HPDE6-E6E7 (cell line): ENCODE results near the gene CCDC127.
"Not testable (repeated sequence)": the region's sequence is repeated elsewhere in the genome, so short reads cannot be mapped to it uniquely, and the experiment has no call there.

Source experiments
- DNase-seq: peaks from one replicate; pipeline ENCODE4 v3.0.0; 2011; ENCODE audit warnings: missing footprints; ENCODE audit errors: extremely low spot score

The CCDC127 gene

DNA sequence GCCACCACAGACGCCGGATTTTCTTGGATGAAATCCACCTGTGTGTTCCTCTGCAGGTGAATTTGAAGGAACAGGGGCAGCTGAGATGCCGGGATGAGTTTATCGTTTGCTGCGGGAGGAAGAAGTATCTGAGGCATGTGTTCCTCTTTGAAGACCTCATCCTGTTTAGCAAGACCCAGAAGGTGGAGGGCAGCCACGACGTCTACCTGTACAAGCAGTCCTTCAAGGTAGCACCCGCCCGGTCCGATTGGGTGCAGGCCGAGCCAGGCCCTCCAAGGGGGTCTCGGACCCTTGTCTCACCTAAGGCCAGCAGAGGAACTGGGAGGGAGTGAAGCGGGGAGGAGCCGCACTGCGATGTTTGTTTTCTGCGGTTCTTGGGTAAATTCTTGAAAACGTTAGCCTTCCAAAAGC, 45.1 kb downstream of the CCDC127 start:
- no peak for DNase-seq

DNA sequence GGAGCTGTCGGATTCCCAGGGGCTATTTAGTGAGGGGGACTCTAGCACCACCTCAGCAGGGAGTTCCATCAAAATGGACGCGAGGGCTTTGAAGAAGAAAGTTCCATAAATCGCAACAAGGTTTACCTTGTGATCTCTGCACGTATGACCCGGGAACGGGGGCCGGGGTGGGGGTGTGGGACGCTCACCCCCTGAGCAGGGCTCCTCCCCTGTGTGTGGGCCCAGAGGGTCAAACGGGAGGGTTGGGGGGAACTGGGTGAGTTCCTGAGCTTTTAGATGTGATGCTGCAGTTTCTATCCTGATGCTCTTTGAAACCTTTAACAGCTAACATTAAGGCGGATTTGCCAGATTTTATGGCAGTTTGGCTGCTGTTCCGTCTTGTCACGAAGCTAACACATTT, 45.5 kb downstream of the CCDC127 start:
- DNase-seq, result no peak

DNA sequence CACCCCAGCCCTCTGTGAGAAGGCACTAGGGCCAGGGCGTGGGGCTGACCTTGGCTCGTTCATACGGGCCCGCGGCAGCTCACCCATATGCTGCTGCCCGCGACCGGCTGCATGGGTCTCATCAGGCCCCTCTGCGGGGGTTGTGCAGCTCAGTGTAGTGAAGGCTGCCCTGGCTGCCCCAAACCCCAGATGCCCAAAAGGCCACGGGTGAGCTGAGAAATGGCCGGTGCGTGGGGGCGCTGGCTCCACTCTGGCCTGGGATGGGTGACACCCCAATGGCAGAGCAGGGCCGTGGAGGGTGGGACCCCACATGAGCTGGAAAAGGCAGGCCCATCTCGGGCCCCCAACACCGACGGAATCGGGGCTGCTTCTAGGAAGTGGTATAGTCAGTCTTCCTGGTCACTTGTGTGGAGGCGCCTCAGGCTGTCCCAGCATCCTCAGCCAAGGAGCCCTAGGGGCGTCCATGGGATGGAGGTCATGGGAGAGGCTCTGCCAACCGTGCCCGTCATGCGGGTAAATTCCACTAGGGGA, 46.1 kb downstream of the CCDC127 start:
- DNase-seq, result no peak

DNA sequence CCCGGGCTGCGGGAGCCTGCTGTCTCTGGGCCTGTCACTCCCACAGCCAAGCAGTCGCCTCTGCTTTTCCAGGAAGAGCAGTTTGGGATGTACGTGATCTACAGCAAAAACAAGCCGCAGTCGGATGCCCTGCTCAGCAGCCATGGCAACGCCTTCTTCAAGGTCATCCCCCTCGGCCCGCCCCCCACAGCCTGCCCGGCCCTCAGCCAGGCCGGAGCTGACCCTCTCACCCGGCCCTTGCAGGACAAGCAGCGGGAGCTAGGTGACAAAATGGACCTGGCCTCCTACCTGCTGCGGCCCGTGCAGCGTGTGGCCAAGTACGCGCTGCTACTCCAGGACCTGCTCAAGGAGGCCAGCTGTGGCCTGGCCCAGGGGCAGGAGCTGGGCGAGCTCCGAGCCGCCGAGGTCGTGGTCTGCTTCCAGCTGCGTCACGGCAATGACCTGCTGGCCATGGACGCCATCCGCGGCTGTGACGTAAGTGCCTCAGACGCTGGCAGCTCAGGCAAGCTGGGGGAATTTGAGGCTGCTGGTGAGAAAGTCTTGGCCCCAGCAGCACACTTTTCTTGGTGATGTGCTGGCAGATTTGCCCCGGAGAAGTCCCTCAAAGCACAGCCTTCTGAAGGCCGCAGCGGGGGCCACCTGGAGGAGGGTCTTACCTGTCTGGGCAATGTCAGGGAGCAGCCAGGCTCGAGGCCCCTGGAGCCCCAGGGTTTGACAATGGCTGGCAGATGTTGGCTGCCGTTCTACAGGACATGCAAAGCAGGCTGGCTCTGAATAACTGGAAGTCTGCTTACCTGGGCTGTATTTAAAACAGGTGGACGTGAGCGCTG, 46.8 kb downstream of the CCDC127 start:
- DNase-seq, result no peak

DNA sequence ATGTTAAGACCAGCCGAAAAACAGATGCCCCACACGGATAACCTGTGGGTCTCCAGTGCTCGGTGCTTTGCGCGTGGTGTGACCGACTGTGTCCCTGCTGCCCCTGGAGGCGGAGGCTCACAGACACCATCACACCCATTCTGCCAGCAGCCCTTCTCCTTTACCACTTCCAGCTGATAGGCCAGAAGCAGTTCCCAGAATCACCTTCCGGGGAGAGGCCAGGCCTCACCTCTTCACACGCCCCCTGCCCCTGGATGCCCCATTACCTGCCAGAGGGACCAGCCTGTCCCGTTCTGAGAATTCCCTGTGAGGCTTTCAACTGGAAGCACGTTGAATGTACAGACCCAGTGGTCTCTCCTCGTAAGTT, 48.2 kb downstream of the CCDC127 start:
- no peak for DNase-seq

DNA sequence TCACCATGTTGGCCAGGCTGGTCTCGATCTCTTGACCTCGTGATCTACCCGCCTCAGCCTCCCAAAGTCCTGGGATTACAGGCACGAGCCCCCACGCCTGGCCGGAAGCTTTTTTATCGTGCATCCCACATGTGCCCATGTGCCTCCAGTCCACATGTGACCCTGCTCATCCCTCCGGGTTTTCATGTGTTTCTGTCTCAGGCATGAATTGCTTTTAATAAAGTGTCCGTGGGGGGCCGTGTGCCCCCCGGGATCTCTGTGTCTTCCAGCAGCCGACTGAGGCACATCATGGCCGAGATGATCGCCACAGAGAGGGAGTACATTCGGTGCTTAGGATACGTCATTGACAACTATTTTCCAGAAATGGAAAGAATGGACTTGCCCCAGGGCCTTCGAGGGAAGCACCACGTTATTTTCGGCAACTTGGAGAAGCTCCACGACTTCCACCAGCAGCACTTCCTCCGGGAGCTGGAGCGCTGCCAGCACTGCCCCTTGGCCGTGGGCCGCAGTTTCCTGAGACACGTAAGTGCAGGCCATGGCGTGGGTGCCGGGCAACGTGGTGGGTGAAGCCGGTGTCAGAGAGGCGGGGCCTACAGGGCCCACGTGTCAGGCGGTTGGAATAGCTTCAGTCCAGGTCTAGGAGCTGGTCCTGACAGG, 48.8 kb downstream of the CCDC127 start:
- DNase-seq, result no peak

DNA sequence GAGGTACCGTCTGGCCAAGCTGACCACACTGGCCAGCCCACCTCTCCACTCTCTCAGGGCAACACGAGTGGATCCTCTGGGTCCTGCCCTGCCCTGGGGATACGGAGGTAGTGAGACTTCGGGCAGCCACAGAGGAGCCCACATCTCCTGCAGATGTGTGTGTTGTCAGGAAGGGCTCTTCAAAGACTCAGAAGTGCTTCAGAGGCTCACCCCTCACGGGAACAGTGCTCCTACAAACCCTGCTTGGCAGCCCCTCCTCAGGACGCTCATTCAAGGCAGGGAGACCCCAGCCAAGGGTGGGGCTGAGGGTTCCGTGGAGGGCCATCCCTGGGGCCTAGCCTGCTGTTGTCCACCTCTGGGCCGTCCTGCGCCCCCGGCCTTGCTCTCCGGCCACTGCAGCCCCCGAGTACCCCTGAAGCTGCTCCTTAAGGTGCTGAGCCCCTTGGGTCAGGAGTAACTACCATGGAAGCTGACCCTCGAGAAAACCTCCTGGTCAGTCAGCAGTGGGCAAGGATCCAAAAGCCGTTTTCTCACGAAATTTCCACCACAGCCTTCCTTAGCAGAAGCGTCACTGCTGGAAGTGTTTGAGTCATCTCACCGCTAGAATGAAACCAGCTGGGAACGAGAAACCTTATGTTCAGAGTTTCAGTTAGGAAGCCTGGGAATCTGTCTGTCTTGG, 49.8 kb downstream of the CCDC127 start:
- DNase-seq, result peak; percentile 31

DNA sequence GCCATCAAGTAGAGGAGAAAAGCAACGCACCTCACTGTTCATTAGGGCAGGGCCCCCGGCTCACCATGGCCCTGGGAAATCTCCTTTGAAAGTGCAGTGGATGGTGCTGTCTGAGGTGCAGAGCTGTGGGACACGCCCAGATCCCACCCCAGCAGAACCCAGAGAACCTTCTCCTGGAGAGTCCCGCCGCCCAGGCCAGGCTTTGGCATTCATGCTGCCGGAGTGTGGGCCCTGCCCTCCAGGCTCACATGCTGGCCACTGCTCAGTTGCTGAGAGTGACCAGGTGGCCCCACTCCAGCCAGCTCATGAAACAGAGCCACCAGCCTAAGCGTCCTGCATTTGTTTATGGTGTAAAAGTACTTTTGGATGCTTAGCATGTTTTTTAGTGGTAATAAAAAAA, 50.4 kb downstream of the CCDC127 start:
- no peak for DNase-seq

DNA sequence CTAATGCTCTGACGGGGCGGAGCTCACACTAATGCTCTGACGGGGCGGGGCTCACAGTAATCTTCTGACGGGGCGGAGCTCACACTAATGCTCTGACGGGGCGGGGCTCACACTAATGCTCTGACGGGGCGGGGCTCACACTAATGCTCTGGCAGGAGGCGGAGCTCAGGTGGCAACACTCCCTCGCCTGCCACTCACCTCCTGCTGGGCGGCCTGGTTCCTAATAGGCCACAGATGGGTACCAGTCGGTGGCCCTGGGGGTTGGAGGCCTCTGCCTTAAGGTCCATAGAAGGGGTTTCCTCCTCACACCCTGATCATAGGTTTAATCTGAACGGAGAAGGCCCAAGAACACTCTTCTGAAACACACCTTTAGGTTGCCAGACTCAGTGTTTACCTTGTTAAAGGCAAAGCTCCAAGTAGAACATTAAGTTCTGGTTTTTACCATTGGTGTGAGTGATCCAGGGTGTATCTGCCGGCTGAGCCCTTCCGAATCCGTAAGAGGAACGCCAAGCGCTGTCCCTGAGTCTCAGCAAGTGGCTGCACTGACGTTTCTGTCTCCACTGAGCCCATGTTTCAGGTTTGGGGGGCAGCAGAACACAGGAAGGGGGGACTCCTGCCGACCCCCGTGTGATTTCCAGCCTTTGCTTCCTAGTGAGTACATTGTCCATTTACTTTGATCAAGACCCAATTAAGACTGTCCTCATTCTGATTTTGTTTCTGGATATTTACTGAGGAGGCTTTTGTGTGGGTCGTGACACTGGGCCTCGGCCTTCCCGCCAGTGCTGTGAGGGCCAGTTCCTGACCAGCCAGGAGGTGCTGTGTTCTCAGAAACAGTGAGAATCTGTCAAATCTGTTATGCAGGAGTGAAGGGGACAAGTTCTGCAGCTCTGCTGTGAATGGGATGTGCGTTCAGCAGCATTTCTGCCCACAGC, 51.2 kb downstream of the CCDC127 start:
- no peak for DNase-seq

DNA sequence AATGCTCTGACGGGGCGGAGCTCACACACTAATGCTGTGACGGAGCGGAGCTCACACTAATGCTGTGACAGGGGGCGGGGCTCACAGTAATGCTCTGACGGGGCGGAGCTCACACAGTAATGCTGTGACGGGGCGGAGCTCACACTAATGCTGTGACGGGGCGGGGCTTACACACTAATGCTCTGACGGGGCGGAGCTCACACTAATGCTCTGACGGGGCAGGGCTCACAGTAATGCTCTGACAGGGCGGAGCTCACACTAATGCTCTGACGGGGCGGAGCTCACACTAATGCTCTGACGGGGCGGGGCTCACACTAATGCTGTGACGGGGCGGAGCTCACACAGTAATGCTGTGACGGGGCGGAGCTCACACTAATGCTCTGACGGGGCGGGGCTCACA, 53.2 kb downstream of the CCDC127 start:
- DNase-seq, result not testable (repeated sequence)

DNA sequence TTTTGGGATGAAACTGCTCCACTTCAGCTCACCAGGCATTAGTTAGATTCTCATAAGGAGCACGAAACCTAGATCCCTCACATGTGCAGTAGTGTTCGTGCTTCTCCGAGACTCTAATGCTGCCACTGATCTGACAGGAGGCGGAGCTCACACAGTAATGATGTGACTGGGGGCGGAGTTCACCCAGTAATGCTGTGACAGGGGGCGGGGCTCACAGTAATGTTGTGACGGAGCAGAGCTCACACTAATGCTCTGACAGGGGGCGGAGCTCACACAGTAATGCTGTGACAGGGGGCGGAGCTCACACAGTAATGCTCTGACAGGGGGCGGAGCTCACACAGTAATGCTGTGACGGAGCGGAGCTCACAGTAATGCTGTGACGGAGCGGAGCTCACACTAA, 53.7 kb downstream of the CCDC127 start:
- DNase-seq, result no peak

DNA sequence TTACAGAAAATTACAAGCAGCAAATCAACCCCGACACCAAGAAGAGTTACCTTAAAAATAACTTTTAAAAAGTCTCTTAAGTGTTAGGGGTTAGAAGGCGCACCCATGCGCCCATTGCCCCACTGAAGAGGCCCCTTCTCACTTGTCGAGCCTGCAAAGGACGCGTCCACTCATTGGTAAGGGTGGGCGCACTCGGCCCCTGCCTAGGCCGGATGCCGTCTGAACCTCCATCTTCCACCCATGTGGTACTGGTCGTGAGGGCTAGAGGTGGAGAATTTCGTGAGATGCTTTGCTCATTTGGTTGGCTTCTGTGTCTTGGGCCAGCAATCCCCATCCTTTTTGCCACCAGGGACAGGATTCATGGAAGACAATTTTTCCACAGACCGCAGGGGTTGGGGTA, 54.1 kb downstream of the CCDC127 start:
- DNase-seq, result no peak

DNA sequence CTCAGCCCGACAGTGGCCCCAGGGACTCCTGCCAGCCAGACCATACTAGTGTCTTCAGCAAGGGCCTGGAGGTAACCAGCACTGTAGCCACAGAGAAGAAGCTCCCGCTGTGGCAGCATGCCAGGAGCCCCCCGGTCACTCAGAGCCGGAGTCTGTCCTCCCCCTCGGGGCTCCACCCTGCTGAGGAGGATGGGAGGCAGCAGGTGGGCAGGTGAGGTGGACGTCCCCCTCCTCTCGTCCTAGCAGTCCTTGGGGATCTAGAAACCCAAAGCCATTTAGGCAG, 54.7 kb downstream of the CCDC127 start:
- DNase-seq, result no peak

DNA sequence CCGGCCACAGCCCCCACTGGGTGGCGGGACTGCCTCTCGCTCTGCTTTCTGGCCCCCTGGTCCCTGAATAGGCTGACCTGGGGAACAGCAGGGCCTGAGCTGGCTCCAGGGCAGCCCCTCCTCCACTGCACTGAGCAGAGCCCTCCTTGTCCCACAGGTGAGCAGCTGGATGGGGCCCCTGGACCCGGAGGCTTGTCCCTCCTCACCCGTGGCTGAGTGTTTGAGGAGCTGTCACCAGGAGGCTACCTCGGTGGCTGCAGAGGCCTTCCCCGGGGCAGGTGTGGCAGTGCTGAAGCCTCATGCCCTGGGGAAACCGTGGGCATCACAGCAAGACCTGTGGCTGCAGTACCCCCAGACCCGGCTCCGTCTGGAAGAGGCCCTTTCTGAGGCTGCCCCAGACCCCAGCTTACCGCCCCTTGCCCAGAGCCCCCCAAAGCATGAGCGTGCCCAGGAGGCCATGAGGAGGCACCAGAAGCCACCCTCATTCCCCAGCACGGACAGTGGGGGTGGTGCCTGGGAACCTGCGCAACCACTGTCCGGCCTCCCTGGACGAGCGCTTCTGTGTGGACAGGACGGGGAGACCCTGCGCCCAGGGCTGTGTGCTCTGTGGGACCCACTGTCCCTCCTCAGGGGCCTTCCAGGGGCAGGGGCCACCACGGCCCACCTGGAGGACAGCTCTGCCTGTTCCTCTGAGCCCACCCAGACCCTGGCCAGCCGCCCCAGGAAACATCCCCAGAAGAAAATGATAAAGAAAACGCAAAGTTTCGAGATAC, 55.2 kb downstream of the CCDC127 start:
- DNase-seq, result no peak

DNA sequence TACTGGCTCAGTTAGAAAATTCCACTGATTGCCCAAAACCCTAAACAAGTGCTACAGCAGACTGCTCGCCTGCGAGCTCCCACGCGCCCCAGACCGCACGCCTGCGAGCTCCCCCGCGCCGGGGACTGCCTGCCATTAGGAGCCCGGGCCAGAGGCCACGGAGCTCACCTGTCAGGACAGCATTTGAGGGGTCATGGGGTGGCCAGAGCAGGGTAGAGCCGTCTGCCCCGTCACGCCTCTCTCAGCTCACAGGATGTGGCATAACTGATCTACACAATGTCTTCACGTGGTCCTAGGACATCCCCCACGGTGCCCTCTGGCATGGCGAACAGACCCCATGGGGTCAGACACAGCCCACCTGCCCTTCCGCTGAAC, 55.8 kb downstream of the CCDC127 start:
- DNase-seq, result no peak

DNA sequence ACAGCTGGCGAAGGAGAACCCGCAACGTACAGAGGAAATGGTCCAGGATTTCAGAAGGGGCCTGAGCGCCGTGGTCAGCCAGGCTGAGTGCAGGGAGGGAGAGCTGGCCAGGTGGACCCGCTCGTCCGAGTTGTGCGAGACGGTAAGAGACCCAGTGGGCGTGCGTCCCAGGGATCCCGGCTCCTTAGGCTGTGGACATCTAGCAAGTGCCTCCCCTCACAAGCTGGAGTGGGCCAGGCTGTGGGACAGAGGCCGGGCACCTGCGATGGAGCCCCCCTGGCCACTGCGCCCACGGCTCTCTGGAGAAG, 56.2 kb downstream of the CCDC127 start:
- no peak for DNase-seq

DNA sequence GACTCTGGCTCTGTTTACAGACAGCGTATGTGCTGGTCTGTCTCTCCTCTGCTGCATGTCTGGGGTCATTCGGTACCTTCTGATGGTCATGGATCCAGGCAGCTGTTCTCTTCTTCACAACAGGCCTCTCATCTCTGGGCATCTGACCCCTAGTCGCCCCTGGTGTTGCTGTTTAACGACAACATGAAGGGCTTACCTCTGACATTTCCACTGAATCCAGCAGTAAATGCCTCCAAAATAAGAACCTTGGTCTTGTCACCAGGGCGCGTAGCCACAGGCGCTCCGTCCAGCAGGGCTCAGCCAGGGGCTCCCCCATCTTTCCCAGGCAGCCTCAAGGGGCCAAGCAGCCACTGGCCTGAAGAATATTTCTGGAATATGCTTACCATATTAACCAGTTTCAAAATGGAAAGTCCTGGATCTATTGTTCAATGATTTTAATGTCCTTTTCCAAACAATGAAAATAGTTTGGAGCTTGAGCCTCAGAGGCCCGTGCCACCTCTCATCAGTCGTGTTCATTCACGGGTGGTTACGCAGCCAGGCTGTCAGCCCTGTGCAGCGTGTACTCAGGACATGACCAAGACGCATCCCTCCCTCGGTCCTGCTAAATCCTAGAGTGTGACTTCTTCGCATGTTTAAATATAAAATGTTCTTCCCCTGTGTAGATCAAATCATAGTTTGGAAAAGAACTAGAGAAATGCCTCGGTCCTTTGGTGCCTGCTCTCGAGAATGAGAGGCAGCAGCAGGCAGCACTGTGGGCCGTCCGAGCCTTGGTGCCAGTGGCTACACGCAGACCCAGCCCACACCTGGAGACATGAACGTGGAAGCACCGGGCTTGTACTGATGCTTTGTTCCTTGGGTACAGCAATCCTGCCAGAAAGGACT, 56.8 kb downstream of the CCDC127 start:
- no peak for DNase-seq

DNA sequence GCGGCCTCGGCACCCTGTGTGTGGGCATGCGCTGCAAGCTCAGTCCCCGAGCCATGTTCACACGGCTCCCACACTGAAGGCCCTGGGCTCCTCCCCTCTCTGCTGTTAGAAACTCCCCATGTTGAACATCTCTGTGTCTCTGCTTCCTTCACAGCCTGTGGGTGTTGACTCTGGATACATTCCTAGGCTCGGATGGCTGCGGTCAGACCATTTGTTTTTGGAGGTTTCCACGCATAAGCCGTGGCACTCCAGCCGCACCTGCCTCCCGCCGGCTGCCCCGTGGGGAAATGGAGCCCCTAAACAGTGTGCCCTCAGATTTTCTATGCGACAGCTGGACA, 57.8 kb downstream of the CCDC127 start:
- no peak for DNase-seq

DNA sequence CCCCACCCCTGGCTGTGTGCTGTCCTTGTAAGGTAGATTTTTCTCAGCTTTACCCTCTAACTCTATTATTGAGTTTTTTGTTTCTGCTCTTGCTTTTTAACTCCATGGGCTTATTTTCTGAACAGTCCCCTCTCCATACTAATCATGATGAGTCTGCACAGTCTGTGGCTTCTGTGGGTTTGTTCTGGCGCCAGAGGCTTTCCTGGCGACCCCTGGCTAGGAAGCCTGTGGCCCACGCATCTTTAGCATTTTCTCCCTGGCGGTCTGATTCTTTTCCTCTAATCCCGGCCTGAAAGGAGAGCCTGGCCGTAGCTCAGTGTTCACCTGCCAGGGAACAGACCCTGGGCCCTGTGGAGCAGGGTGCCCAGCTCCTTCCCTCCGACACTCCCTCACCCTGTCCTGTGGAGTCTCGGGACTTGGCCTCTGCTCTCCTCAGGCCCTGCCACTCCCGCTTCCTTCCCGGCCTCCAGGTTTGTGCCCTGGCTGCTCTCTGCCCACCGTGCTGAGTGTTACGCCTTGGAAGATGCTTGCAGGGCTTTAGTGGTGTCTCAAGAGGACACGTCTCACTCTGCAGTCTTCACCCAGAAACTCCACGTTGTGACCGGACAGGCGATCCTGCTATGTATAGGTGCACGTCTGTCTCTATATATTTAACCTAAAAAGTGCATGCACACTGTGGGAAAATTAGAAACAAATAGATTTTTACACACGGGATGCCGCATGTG, 58.3 kb downstream of the CCDC127 start:
- DNase-seq, result no peak
